Panc1 (cell line): ENCODE data around the gene FZD7. TPM values are rescaled to one million over a fixed set of nuclear protein-coding genes. Genes with fewer than 3 reads are reported as not detected.

Source experiments
- ATAC-seq: fragments of 200-7000 bp; cut with Tn5 transposase; 2 replicates; pipeline ENCODE4 v1.9.1; 2020; ENCODE audit warnings: mild to moderate bottlenecking, moderate library complexity
- BruUV-seq: library from RNA; stranded (reverse); fragments of 400-500 nt; replicated peaks from 2 replicates; lab custom pipeline; 2021; lab: Mats Ljungman, UMichigan
- CTCF ChIA-PET: fragments of 300-600 bp; sonication (Branson Sonifier 250); formaldehyde crosslinking; loops from one replicate; lab custom pipeline; 2022; ENCODE audit warnings: antibody characterized with exemption; lab: Charles Lee
- POLR2A ChIA-PET: fragments of 300-600 bp; sonication (Branson Sonifier 250); formaldehyde crosslinking; loops from one replicate; lab custom pipeline; 2022; ENCODE audit warnings: antibody characterized with exemption; lab: Charles Lee
- DNase-seq: peaks from one replicate; pipeline ENCODE4 v3.0.0-alpha.2; 2010; ENCODE audit warnings: low read depth, low spot score
- H3K27ac ChIP-seq: 2 replicates; pipeline ENCODE4 v1.5.1; 2011; ENCODE audit warnings: mild to moderate bottlenecking, low read length, inconsistent platforms
- H3K27me3 ChIP-seq: fragments of 200-500 bp; sonication (Bioruptor generic); 2 replicates; pipeline ENCODE4 v1.6.0; 2014; ENCODE audit warnings: low read length, inconsistent platforms; ENCODE audit not compliant: control insufficient read depth, insufficient read depth
- H3K36me3 ChIP-seq: fragments of 200-500 bp; sonication (Bioruptor generic); 2 replicates; pipeline ENCODE4 v1.5.1; 2014; ENCODE audit warnings: inconsistent platforms, mild to moderate bottlenecking, low read length, moderate library complexity; ENCODE audit not compliant: control insufficient read depth, insufficient read depth
- H3K4me1 ChIP-seq: 2 replicates; pipeline ENCODE4 v1.5.1; 2011; ENCODE audit warnings: inconsistent platforms, mild to moderate bottlenecking, low read length, moderate library complexity; ENCODE audit not compliant: control insufficient read depth, insufficient read depth
- H3K4me3 ChIP-seq, 2 experiments: 2 replicates each; pipeline ENCODE4 v1.5.1; 2011 to 2012; ENCODE audit warnings: low read depth in 2 of 2, low read length in 2 of 2, mild to moderate bottlenecking in 2 of 2, inconsistent platforms in 1 of 2, moderate library complexity in 1 of 2
- H3K9me3 ChIP-seq: fragments of 200-500 bp; sonication (Bioruptor generic); 2 replicates; pipeline ENCODE4 v1.5.1; 2014; ENCODE audit warnings: low read depth, mild to moderate bottlenecking, inconsistent platforms, low read length, moderate library complexity; ENCODE audit not compliant: control insufficient read depth, insufficient read depth
- POLR2AphosphoS5 ChIP-seq: IDR thresholded peaks from 2 replicates; pipeline ENCODE4 v1.6.1; 2012; ENCODE audit warnings: mild to moderate bottlenecking, low read depth, low read length, moderate library complexity
- SIN3A ChIP-seq: IDR thresholded peaks from 2 replicates; pipeline ENCODE4 v1.6.1; 2012; ENCODE audit warnings: low read depth, mild to moderate bottlenecking, low read length, moderate library complexity, borderline replicate concordance; ENCODE audit not compliant: insufficient read depth
- TCF7L2 ChIP-seq: IDR thresholded peaks from 2 replicates; pipeline ENCODE4 v1.6.1; 2011; ENCODE audit warnings: mild to moderate bottlenecking, low read depth, low read length, inconsistent platforms
- in situ Hi-C: cut with HindIII; loops from 2 replicates; pipeline ENCODE4 v1.10.0; 2016; ENCODE audit warnings: low sequenced_read_pairs, low pct_unique_long_range_greater_than_20kb
- intact Hi-C: fragments of 100-400 bp; cut with micrococcal nuclease; formaldehyde crosslinking; loops from one replicate; pipeline ENCODE4 v1.10.0; 2022; ENCODE audit not compliant: unreplicated experiment
- total RNA-seq: library from RNA; stranded (reverse); gene quantifications from one replicate; pipeline ENCODE4 v1.2.1, GENCODE V29; 2021; ENCODE audit not compliant: unreplicated experiment
- TF ChIP-seq, protein P1 (sequence below): fragments of 450-650 bp; IDR thresholded peaks from 2 replicates; pipeline ENCODE4 v1.5.1; 2017; ENCODE audit warnings: mild to moderate bottlenecking
- TF ChIP-seq, protein P2 (sequence below), 2 experiments: IDR thresholded peaks; 2 replicates each; pipeline ENCODE4 v1.6.1; 2011 to 2012; ENCODE audit warnings: low read depth in 2 of 2, control low read depth in 1 of 2, low read length in 1 of 2, mild to moderate bottlenecking in 1 of 2, moderate library complexity in 1 of 2; ENCODE audit not compliant: insufficient read depth in 1 of 2

FZD7 gene
- total RNA-seq, 1 experiment from 2014 or later, result 38.1 TPM

DNA sequence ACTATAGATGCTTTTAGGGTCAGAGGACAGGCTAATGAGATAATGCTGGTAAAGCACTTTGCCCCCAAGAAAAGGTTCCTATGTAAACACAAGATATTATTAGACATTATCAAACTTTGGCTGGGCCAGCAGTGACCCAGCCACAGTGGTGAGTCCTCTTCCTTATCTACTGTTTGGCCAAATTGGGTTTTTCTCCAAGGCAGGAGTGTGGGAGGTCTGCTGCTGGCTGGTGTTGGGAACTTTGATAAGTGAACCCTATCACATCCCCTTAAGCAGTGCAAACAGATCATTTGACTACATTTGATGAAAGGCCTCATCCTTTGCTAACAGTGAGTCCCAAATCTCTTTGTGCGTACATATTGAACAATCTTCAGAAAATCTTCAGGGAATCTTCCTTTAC, 16.2 kb downstream of the FZD7 start:
- in situ Hi-C loops (no loop called here), intact Hi-C loops (no loop called here)
- no peak for TF ChIP-seq POLR2AphosphoS5
- TF ChIP-seq, protein P1, sequence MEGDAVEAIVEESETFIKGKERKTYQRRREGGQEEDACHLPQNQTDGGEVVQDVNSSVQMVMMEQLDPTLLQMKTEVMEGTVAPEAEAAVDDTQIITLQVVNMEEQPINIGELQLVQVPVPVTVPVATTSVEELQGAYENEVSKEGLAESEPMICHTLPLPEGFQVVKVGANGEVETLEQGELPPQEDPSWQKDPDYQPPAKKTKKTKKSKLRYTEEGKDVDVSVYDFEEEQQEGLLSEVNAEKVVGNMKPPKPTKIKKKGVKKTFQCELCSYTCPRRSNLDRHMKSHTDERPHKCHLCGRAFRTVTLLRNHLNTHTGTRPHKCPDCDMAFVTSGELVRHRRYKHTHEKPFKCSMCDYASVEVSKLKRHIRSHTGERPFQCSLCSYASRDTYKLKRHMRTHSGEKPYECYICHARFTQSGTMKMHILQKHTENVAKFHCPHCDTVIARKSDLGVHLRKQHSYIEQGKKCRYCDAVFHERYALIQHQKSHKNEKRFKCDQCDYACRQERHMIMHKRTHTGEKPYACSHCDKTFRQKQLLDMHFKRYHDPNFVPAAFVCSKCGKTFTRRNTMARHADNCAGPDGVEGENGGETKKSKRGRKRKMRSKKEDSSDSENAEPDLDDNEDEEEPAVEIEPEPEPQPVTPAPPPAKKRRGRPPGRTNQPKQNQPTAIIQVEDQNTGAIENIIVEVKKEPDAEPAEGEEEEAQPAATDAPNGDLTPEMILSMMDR, result no peak
- TF ChIP-seq TCF7L2, result no peak
- no peak for TF ChIP-seq SIN3A
- TF ChIP-seq, protein P2, sequence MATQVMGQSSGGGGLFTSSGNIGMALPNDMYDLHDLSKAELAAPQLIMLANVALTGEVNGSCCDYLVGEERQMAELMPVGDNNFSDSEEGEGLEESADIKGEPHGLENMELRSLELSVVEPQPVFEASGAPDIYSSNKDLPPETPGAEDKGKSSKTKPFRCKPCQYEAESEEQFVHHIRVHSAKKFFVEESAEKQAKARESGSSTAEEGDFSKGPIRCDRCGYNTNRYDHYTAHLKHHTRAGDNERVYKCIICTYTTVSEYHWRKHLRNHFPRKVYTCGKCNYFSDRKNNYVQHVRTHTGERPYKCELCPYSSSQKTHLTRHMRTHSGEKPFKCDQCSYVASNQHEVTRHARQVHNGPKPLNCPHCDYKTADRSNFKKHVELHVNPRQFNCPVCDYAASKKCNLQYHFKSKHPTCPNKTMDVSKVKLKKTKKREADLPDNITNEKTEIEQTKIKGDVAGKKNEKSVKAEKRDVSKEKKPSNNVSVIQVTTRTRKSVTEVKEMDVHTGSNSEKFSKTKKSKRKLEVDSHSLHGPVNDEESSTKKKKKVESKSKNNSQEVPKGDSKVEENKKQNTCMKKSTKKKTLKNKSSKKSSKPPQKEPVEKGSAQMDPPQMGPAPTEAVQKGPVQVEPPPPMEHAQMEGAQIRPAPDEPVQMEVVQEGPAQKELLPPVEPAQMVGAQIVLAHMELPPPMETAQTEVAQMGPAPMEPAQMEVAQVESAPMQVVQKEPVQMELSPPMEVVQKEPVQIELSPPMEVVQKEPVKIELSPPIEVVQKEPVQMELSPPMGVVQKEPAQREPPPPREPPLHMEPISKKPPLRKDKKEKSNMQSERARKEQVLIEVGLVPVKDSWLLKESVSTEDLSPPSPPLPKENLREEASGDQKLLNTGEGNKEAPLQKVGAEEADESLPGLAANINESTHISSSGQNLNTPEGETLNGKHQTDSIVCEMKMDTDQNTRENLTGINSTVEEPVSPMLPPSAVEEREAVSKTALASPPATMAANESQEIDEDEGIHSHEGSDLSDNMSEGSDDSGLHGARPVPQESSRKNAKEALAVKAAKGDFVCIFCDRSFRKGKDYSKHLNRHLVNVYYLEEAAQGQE (IDR thresholded peaks at IDR 0.05; ENCODE audit: insufficient read depth in 1 of 2, low read depth in 2 of 2, low read length in 1 of 2), result no peak
- no peak for DNase-seq
- Histone ChIP-seq H3K27me3 (peaks cover 3% of the 10 kb centered on the region; the same call in 1 of the 2 replicates), H3K4me1 (no peaks in the 10 kb centered on the region), H3K36me3 (no peaks in the 10 kb centered on the region), H3K27ac (no peak overlapping the region), H3K4me3 (no peak overlapping the region), H3K9me3 (no peaks in the 10 kb centered on the region)
- ATAC-seq, result no peak
- ChIA-PET CTCF (no interaction called here), POLR2A (no interaction called here)
- no TSS peak for BruUV-seq

DNA sequence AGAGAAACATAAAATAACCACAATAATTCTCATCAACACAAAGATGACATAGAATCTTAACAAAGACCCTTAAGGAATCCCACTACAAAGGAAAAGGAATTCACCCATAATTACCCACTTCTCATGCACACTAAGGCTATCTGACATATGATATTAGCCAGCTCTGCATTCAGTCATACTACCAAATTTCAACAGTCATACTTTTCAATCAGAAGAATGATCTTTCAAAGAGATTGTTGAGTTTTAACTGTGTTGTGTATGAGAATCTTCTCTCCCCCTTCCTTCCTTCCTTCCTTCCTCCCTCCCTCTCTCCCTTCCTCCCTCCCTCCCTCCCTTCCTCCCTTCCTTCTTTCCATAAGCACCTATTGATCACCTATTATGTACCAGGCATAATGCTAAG, 17.0 kb downstream of the FZD7 start:
- Histone ChIP-seq H3K4me1 (no peaks in the 10 kb centered on the region), H3K9me3 (no peaks in the 10 kb centered on the region), H3K36me3 (no peaks in the 10 kb centered on the region), H3K27me3 (peaks cover 3% of the 10 kb centered on the region; the same call in 1 of the 2 replicates), H3K27ac (no peak overlapping the region), H3K4me3 (no peak overlapping the region)
- BruUV-seq, result no TSS peak
- intact Hi-C loops (no loop called here), in situ Hi-C loops (no loop called here)
- DNase-seq (no peak), ATAC-seq (no peak)
- POLR2A ChIA-PET, result no interaction called here
- CTCF ChIA-PET, result no interaction called here
- TF ChIP-seq, protein P1, result no peak
- TF ChIP-seq POLR2AphosphoS5 (no peak), TCF7L2 (no peak), SIN3A (no peak)
- TF ChIP-seq, protein P2 (IDR thresholded peaks at IDR 0.05; ENCODE audit: insufficient read depth in 1 of 2, low read depth in 2 of 2, low read length in 1 of 2), result no peak
